GM23248 (cell line): ENCODE measurements around the gene G6PC3. TPM values are rescaled to one million over a fixed set of nuclear protein-coding genes. Genes with fewer than 3 reads are reported as not detected.

ENCODE experiments used
- DNase-seq: peaks from one replicate; pipeline ENCODE4 v3.0.0-alpha.2; 2015
- H2AFZ ChIP-seq: fragments of 200-600 bp; sonication (generic); 2 replicates; pipeline ENCODE4 v1.6.1; 2016; ENCODE audit warnings: antibody characterized with exemption
- H3F3A ChIP-seq: fragments of 200-600 bp; sonication (generic); 2 replicates; pipeline ENCODE4 v1.6.1; 2016; ENCODE audit warnings: mild to moderate bottlenecking, antibody characterized with exemption, mixed run types; ENCODE audit not compliant: insufficient read depth
- H3K27ac ChIP-seq: fragments of 200-600 bp; sonication (generic); 2 replicates; pipeline ENCODE4 v1.5.1; 2016; ENCODE audit warnings: mild to moderate bottlenecking
- H3K27me3 ChIP-seq: fragments of 200-600 bp; sonication (generic); replicated peaks from 2 replicates; pipeline ENCODE4 v1.6.1; 2016; ENCODE audit warnings: mild to moderate bottlenecking; ENCODE audit not compliant: insufficient read depth
- H3K36me3 ChIP-seq: fragments of 200-600 bp; sonication (generic); 2 replicates; pipeline ENCODE4 v1.6.1; 2016; ENCODE audit warnings: low read depth, mild to moderate bottlenecking
- H3K4me1 ChIP-seq: fragments of 200-600 bp; sonication (generic); 2 replicates; pipeline ENCODE4 v1.6.1; 2016; ENCODE audit warnings: mild to moderate bottlenecking; ENCODE audit not compliant: insufficient read depth
- H3K4me2 ChIP-seq: fragments of 200-600 bp; sonication (generic); one replicate; pipeline ENCODE4 v1.6.1; 2016; ENCODE audit warnings: mild to moderate bottlenecking; ENCODE audit not compliant: unreplicated experiment
- H3K4me3 ChIP-seq: fragments of 200-600 bp; sonication (generic); 2 replicates; pipeline ENCODE4 v1.5.1; 2016; ENCODE audit warnings: mild to moderate bottlenecking
- H3K79me2 ChIP-seq: fragments of 200-600 bp; sonication (generic); 2 replicates; pipeline ENCODE4 v1.6.1; 2016; ENCODE audit warnings: mild to moderate bottlenecking; ENCODE audit not compliant: insufficient read depth
- H3K9ac ChIP-seq: fragments of 200-600 bp; sonication (generic); 2 replicates; pipeline ENCODE4 v1.6.1; 2016; ENCODE audit warnings: mild to moderate bottlenecking
- H3K9me2 ChIP-seq: fragments of 200-600 bp; sonication (generic); 2 replicates; pipeline ENCODE4 v1.6.1; 2016; ENCODE audit warnings: mixed run types, mild to moderate bottlenecking, moderate library complexity; ENCODE audit not compliant: insufficient read depth
- H3K9me3 ChIP-seq: fragments of 200-600 bp; sonication (generic); one replicate; pipeline ENCODE4 v1.6.1; 2017; ENCODE audit warnings: low read depth
- H4K20me1 ChIP-seq: fragments of 200-600 bp; sonication (generic); 2 replicates; pipeline ENCODE4 v1.6.0; 2016; ENCODE audit not compliant: insufficient read depth
- EZH2 ChIP-seq: fragments of 200-600 bp; sonication (generic); IDR thresholded peaks from 2 replicates; pipeline ENCODE4 v1.6.1; 2018; ENCODE audit warnings: antibody characterized with exemption, mild to moderate bottlenecking; ENCODE audit not compliant: insufficient read depth, poor library complexity, severe bottlenecking
- EZH2phosphoT487 ChIP-seq: fragments of 200-600 bp; sonication (generic); IDR thresholded peaks from 2 replicates; pipeline ENCODE4 v1.6.1; 2018; ENCODE audit warnings: antibody characterized with exemption, moderate library complexity, mild to moderate bottlenecking, low read depth; ENCODE audit not compliant: insufficient read depth
- WGBS, 2 experiments: methylation state at CpG; one replicate each; pipeline ENCODE4 v1.1.6; 2015 to 2017; ENCODE audit warnings: low lambda C conversion rate in 2 of 2, low coverage in 1 of 2; ENCODE audit errors: missing lambda C conversion rate in 2 of 2; 5-methylcytosine and 5-hydroxymethylcytosine counted together
- in situ Hi-C: fragments of 300-500 bp; cut with MboI; formaldehyde crosslinking; loops from 2 replicates; pipeline ENCODE4 v1.15.0; 2020
- polyA plus RNA-seq: library from polyadenylated mRNA; unstranded; fragments of >200 nt; fragmentation: Nextera tagmentation; extraction: Ambion mirVana; gene quantifications from 2 replicates; pipeline ENCODE4 v1.2.1, GENCODE V29; 2016
- total RNA-seq: library from RNA; depleted of rRNA; stranded (reverse); fragments of >200 nt; shearing (Covaris generic); gene quantifications from 2 replicates; pipeline ENCODE4 v1.2.3, GENCODE V29; 2014

Gene G6PC3
- total and polyA plus RNA-seq, 2 experiments from 2014 or later: 68.5 to 128 TPM

DNA sequence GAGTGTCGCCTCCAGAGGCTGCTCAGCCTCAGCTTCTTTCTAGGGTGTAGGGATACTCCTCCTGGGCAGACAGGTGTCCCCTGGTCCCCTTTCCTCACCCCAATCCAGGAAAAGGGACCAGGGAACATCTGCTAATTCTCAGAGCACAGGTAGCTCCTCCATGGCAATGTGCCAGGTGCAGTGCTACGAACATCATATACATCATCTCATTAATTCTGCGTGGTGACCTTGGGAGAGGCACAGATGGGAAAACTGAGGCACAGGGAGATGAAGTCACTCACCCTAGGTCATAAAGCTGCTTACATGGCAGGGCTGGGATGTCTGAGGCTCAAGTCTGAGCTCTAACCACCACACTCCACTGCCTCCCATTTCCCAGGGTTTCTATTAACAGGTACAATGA lies 41.2 kb downstream of the G6PC3 start:
- Histone ChIP-seq H3K9me3 (no peaks in the 10 kb centered on the region), H3F3A (peaks cover 22% of the 10 kb centered on the region), H3K4me1 (peaks cover 41% of the 10 kb centered on the region), H3K36me3 (no peaks in the 10 kb centered on the region), H3K27me3 (no peaks in the 10 kb centered on the region), H3K4me2 (no peak overlapping the region), H3K9ac (no peak overlapping the region), H4K20me1 (no peaks in the 10 kb centered on the region), H3K27ac (0 out of 2 replicates have a peak overlapping the region, but pooled peaks have one; percentile 89), H3K9me2 (no peaks in the 10 kb centered on the region), H2AFZ (no peak overlapping the region), H3K79me2 (peaks cover 62% of the 10 kb centered on the region), H3K4me3 (no peak overlapping the region)
- in situ Hi-C loops: no loop called here
- DNase-seq: no peak
- WGBS, 2 experiments: 62 to 72% methylated on average over 3 of the region's 3 CpGs
- TF ChIP-seq EZH2phosphoT487 (no peak), EZH2 (no peak)

DNA sequence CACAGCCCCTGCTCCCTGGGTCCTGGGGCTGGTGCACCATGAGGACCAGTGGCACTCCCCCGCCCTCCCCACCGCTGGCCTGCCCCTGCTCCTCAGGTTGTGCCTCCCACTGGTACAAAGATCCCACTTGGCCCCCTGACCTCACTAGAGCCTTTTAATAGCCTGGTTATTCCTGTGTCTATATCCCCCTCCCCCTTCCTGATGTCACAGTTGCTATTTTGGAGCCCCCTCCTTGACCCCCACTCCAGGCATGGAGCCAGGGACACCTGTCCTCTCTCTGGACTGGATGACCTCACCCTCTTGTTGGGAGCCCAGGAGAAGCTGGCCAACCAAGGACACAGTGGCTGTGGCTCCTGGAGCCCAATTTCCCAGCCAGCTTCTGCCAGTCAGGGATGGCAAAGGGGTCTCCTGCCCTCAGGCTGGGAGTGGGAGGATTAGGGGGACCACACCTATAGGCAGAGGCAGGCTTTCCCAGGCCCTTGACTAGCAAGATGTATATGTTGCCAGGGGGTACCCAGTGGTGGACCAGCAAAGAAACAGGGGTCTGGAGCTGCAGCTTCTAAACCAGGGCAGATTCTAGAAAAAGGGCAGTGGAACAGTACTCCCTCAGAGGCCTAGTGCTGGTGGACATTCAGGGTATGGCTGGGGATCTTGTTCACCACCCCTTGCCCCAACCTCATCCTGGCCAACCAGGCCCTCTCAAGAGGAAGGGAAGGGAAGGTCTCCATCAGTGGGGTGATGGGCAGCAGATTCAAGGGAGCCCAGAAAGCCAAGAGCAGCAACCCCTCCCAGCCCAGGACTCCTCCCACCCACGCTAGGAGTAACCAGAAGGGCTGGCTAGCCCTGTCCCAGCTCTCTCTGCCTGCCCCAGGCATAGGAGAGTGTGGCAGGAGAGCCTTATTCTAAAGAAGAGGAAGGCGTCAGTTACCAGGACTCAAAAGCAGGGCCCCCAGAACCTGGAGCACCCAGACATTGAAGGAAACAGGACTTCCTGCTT lies 42.0 kb downstream of the G6PC3 start:
- H3K27ac ChIP-seq: no peak overlapping the region
- WGBS, 2 experiments: 83 to 84% methylated on average over 4 of the region's 4 CpGs
- no peaks in the 10 kb centered on the region for H3K27me3 ChIP-seq
- H4K20me1 ChIP-seq: no peaks in the 10 kb centered on the region
- TF ChIP-seq EZH2phosphoT487 (no peak), EZH2 (no peak)
- H3K9me3 ChIP-seq: no peaks in the 10 kb centered on the region
- no peak overlapping the region for H2AFZ ChIP-seq
- H3K4me3 ChIP-seq: no peak overlapping the region
- in situ Hi-C loops: no loop called here
- peaks cover 37% of the 10 kb centered on the region for H3K4me1 ChIP-seq
- no peaks in the 10 kb centered on the region for H3K36me3 ChIP-seq
- no peak overlapping the region for H3K4me2 ChIP-seq
- no peak for DNase-seq
- H3K9ac ChIP-seq: no peak overlapping the region
- H3F3A ChIP-seq: peaks cover 14% of the 10 kb centered on the region
- peaks cover 61% of the 10 kb centered on the region for H3K79me2 ChIP-seq
- no peaks in the 10 kb centered on the region for H3K9me2 ChIP-seq

DNA sequence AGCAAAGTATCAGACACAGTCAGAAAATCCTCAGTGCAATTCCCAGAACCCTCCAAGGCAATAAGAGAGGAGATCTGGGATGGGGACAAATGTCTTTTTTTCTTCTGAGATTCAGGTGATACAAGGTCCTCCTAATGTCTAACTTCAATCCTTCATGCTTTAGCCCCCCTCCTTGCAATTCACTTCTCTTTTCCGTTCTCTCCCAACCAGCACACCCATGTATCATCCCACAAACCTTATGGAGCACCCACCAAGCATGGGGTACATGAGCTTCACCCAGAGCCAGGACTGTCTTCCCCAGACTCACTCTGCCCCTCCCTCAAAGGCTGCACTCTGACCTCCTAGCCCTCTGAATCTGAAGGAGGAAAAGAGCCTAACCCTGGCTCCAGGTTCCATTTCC lies 42.8 kb downstream of the G6PC3 start:
- Histone ChIP-seq H3K9me2 (no peaks in the 10 kb centered on the region), H3K9ac (no peak overlapping the region), H3K4me1 (peaks cover 29% of the 10 kb centered on the region), H3F3A (peaks cover 6% of the 10 kb centered on the region), H3K27ac (no peak overlapping the region), H3K36me3 (no peaks in the 10 kb centered on the region), H3K9me3 (no peaks in the 10 kb centered on the region), H3K4me3 (no peak overlapping the region), H2AFZ (no peak overlapping the region), H3K27me3 (no peaks in the 10 kb centered on the region), H4K20me1 (no peaks in the 10 kb centered on the region), H3K79me2 (peaks cover 61% of the 10 kb centered on the region), H3K4me2 (no peak overlapping the region)
- 95% methylated on average over 1 of the region's 1 CpG; no CpG with 5 or more reads in 1 of the 2 experiments for WGBS, 2 experiments
- DNase-seq: no peak
- in situ Hi-C loops: no loop called here
- TF ChIP-seq EZH2: no peak
- TF ChIP-seq EZH2phosphoT487: no peak

DNA sequence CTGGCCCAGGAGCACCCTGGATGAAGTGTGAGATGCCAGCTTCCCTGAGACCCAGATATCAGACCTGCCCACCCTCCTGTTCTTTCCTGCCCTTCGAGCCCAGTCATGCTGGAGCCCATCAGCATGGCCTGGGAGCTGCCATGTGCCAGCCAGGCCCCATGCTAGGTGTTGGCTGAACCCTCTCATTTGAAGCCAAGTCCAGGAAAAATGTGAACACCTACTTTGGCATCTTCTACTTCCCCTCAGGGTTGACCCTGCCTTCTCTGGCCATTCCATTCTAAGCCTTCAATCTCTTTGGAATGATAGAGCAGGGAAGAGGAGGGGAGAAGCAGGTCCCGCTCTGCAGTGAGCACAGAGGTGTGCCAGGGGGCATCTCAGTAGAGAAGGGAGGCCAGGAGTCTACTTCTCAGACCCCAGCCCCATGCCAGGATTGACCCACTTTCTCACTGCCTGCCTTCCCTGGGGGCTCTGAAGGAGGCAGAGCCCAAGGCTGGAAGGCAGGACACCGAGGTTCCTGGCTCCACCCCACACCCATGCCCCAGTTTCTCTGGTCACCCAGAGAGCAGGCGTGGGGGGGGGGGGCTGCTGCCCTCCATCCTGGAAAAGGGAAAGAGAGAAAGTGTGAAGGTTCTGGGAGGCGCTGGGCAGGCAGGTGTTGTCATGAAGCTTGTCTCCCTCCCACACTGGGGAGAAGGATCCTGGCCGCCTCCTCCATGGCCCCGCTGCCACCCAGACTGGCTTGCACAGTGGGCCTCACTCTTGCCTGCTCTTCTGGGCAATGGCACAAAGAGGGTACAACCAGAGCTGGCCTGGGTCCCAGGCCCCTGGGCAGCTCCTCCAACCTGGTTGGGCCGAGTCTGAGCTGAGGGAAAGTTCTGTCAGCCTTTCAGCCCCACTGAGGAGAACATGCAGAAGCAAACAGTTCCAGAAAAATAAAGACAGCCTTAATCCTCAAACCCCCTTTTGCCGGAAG lies 43.6 kb downstream of the G6PC3 start:
- H3F3A ChIP-seq: 0 out of 2 replicates have a peak, but pooled peaks cover 5% of the 10 kb centered on the region
- DNase-seq: no peak
- peaks cover 23% of the 10 kb centered on the region for H3K4me1 ChIP-seq
- no peaks in the 10 kb centered on the region for H3K9me2 ChIP-seq
- in situ Hi-C loops: no loop called here
- peaks cover 64% of the 10 kb centered on the region for H3K79me2 ChIP-seq
- no peaks in the 10 kb centered on the region for H4K20me1 ChIP-seq
- H3K9ac ChIP-seq: no peak overlapping the region
- H3K4me3 ChIP-seq: no peak overlapping the region
- no peaks in the 10 kb centered on the region for H3K9me3 ChIP-seq
- TF ChIP-seq EZH2phosphoT487: no peak
- TF ChIP-seq EZH2: no peak
- no peak overlapping the region for H3K27ac ChIP-seq
- 93 to 94% methylated on average over 9 of the region's 9 CpGs for WGBS, 2 experiments
- no peak overlapping the region for H2AFZ ChIP-seq
- H3K4me2 ChIP-seq: no peak overlapping the region
- H3K27me3 ChIP-seq: no peaks in the 10 kb centered on the region
- no peaks in the 10 kb centered on the region for H3K36me3 ChIP-seq
